Smooth muscle cell (in vitro differentiated cells): ENCODE data around the gene CACNA1H. TPM values are rescaled to one million over a fixed set of nuclear protein-coding genes. Genes with fewer than 3 reads are reported as not detected.
"Not testable (repeated sequence)": the region's sequence is repeated elsewhere in the genome, so short reads cannot be mapped to it uniquely, and the experiment has no call there.

Experiments used
- DNase-seq: peaks from one replicate; lab custom pipeline; 2025; ENCODE audit not compliant: unreplicated experiment; lab: John Stamatoyannopoulos, UW
- H2AFZ ChIP-seq: fragments of 200-600 bp; sonication (generic); 2 replicates; pipeline ENCODE4 v1.6.0; 2016; ENCODE audit warnings: antibody characterized with exemption, low read depth, mild to moderate bottlenecking
- H3F3A ChIP-seq: fragments of 200-600 bp; sonication (generic); 2 replicates; pipeline ENCODE4 v1.6.0; 2017; ENCODE audit warnings: antibody characterized with exemption, low read depth
- H3K27ac ChIP-seq: fragments of 200-600 bp; sonication (generic); 2 replicates; pipeline ENCODE4 v1.5.1; 2016; ENCODE audit warnings: low read depth, mild to moderate bottlenecking
- H3K27me3 ChIP-seq: fragments of 200-600 bp; sonication (generic); 2 replicates; pipeline ENCODE4 v1.6.1; 2016; ENCODE audit warnings: low read depth, mild to moderate bottlenecking
- H3K36me3 ChIP-seq: fragments of 200-600 bp; sonication (generic); 2 replicates; pipeline ENCODE4 v1.5.1; 2016; ENCODE audit warnings: low read depth
- H3K4me1 ChIP-seq: fragments of 200-600 bp; sonication (generic); 2 replicates; pipeline ENCODE4 v1.5.1; 2016; ENCODE audit warnings: low read depth
- H3K4me2 ChIP-seq: fragments of 200-600 bp; sonication (generic); 2 replicates; pipeline ENCODE4 v1.6.0; 2016; ENCODE audit warnings: mild to moderate bottlenecking
- H3K4me3 ChIP-seq: fragments of 200-600 bp; sonication (generic); 2 replicates; pipeline ENCODE4 v1.5.1; 2016; ENCODE audit warnings: mild to moderate bottlenecking
- H3K79me2 ChIP-seq: fragments of 200-600 bp; sonication (generic); 2 replicates; pipeline ENCODE4 v1.6.0; 2016; ENCODE audit warnings: low read depth, mild to moderate bottlenecking
- H3K9ac ChIP-seq: fragments of 200-600 bp; sonication (generic); 2 replicates; pipeline ENCODE4 v1.6.0; 2016; ENCODE audit warnings: low read depth
- H3K9me3 ChIP-seq: fragments of 200-600 bp; sonication (generic); replicated peaks from 2 replicates; pipeline ENCODE4 v1.5.1; 2016; ENCODE audit warnings: low read depth
- H4K20me1 ChIP-seq: fragments of 200-600 bp; sonication (generic); 2 replicates; pipeline ENCODE4 v1.6.0; 2016; ENCODE audit warnings: low read depth
- WGBS: methylation state at CpG from one replicate; pipeline ENCODE4 v1.1.7; 2016; ENCODE audit warnings: low lambda C conversion rate; 5-methylcytosine and 5-hydroxymethylcytosine counted together
- polyA plus RNA-seq: library from polyadenylated mRNA; unstranded; fragments of >200 nt; fragmentation: Nextera tagmentation; extraction: Ambion mirVana; gene quantifications from 2 replicates; pipeline ENCODE4 v1.2.1, GENCODE V29; 2016
- total RNA-seq: library from RNA; depleted of rRNA; stranded (reverse); fragments of >200 nt; gene quantifications from 2 replicates; pipeline ENCODE4 v1.2.3, GENCODE V29; 2014
- TF ChIP-seq, protein P1 (sequence below): fragments of 200-600 bp; sonication (generic); IDR thresholded peaks from 2 replicates; pipeline ENCODE4 v1.5.1; 2017; ENCODE audit warnings: borderline replicate concordance, mild to moderate bottlenecking, antibody characterized with exemption; ENCODE audit not compliant: insufficient read depth, poor library complexity, severe bottlenecking

Gene CACNA1H
- total and polyA plus RNA-seq, 2 experiments from 2014 or later = 1.7 to 2.6 TPM

DNA sequence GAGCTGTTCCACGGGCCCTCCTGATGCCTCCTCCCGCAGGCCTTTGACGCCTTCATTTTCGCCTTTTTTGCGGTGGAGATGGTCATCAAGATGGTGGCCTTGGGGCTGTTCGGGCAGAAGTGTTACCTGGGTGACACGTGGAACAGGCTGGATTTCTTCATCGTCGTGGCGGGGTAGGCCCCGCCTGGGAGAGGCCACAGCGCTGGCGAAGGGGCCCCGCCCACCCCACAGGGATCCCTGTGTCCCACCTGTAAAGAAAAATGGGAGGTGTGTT is 42.4 kb downstream of the CACNA1H start:
- no peaks in the 10 kb centered on the region for H3K9me3 ChIP-seq
- DNase-seq = no peak
- H3K79me2 ChIP-seq = no peaks in the 10 kb centered on the region
- H4K20me1 ChIP-seq = no peaks in the 10 kb centered on the region
- no peak overlapping the region for H3K27ac ChIP-seq
- no peaks in the 10 kb centered on the region for H3K36me3 ChIP-seq
- H3K4me1 ChIP-seq = no peaks in the 10 kb centered on the region
- no peak overlapping the region for H3K4me2 ChIP-seq
- H3K9ac ChIP-seq = no peak overlapping the region
- no peak overlapping the region for H2AFZ ChIP-seq
- H3K4me3 ChIP-seq = no peak overlapping the region
- TF ChIP-seq, protein P1, sequence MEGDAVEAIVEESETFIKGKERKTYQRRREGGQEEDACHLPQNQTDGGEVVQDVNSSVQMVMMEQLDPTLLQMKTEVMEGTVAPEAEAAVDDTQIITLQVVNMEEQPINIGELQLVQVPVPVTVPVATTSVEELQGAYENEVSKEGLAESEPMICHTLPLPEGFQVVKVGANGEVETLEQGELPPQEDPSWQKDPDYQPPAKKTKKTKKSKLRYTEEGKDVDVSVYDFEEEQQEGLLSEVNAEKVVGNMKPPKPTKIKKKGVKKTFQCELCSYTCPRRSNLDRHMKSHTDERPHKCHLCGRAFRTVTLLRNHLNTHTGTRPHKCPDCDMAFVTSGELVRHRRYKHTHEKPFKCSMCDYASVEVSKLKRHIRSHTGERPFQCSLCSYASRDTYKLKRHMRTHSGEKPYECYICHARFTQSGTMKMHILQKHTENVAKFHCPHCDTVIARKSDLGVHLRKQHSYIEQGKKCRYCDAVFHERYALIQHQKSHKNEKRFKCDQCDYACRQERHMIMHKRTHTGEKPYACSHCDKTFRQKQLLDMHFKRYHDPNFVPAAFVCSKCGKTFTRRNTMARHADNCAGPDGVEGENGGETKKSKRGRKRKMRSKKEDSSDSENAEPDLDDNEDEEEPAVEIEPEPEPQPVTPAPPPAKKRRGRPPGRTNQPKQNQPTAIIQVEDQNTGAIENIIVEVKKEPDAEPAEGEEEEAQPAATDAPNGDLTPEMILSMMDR = no peak
- no peaks in the 10 kb centered on the region for H3F3A ChIP-seq
- WGBS = 92% methylated on average over 14 of the region's 14 CpGs
- H3K27me3 ChIP-seq = no peaks in the 10 kb centered on the region

DNA sequence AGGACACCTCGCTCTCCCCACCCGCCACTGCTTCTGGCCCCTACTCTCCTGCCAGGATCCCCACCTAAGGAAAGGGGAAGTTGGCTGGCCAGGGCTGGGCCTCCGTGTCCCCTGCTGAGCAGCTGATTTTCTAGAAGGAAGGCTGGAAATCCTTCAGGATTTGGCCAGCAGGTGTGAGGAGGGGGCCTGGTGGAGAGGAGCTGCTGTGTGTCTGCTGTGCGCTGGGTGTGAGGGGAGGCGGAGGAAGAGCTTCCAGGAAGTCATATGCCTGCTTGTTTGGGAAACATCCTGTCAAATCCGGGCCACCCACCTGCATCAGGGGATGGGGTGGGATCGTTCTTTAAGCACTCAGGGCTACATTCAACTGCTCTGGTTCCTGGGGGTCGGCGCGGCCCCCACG is 43.6 kb downstream of the CACNA1H start:
- no peaks in the 10 kb centered on the region for H3F3A ChIP-seq
- H3K27me3 ChIP-seq = no peaks in the 10 kb centered on the region
- DNase-seq = no peak
- H3K9ac ChIP-seq = no peak overlapping the region
- 96% methylated on average over 11 of the region's 11 CpGs for WGBS
- no peaks in the 10 kb centered on the region for H3K9me3 ChIP-seq
- no peak overlapping the region for H3K27ac ChIP-seq
- TF ChIP-seq, protein P1 = no peak
- H2AFZ ChIP-seq = no peak overlapping the region
- H3K79me2 ChIP-seq = no peaks in the 10 kb centered on the region
- no peak overlapping the region for H3K4me3 ChIP-seq
- no peaks in the 10 kb centered on the region for H3K36me3 ChIP-seq
- no peaks in the 10 kb centered on the region for H4K20me1 ChIP-seq
- H3K4me2 ChIP-seq = no peak overlapping the region
- no peaks in the 10 kb centered on the region for H3K4me1 ChIP-seq

DNA sequence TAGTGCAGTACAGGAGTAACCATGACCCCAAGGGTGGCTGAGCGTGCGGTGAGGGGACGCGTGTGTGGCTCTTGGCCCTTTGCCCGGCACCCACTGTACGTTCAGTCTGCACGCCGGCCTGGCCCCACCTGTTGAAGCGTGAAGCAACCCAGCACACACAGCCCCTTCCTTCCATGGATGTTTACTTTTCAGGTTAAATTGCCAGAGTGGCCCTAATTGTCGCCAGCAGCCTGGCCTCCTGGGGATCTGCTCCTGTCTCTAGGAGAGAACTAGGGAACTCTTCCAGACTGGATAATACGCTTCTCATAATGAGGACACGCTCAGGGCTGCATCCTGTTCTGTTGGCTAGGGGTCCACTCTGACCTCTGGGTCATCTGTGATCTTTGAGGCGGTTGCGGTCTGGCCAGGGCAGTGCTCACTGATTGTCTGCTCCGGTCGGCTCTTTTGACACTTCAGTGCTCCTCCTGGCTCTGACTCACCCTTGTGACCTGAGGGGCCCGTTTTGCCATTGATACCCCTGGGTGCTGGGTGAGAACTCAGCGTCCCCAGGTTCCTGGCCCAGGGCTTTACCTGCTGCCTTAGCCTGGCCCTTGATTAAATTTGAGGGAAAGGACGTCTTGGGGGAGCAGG is 44.4 kb downstream of the CACNA1H start:
- Histone ChIP-seq H3K9ac (no peak overlapping the region), H2AFZ (no peak overlapping the region), H3F3A (no peaks in the 10 kb centered on the region), H3K4me2 (no peak overlapping the region), H4K20me1 (no peaks in the 10 kb centered on the region), H3K4me3 (no peak overlapping the region), H3K9me3 (no peaks in the 10 kb centered on the region), H3K36me3 (no peaks in the 10 kb centered on the region), H3K27ac (no peak overlapping the region), H3K4me1 (no peaks in the 10 kb centered on the region), H3K27me3 (no peaks in the 10 kb centered on the region), H3K79me2 (no peaks in the 10 kb centered on the region)
- WGBS = 90% methylated on average over 19 of the region's 19 CpGs
- TF ChIP-seq, protein P1 = no peak
- no peak for DNase-seq

DNA sequence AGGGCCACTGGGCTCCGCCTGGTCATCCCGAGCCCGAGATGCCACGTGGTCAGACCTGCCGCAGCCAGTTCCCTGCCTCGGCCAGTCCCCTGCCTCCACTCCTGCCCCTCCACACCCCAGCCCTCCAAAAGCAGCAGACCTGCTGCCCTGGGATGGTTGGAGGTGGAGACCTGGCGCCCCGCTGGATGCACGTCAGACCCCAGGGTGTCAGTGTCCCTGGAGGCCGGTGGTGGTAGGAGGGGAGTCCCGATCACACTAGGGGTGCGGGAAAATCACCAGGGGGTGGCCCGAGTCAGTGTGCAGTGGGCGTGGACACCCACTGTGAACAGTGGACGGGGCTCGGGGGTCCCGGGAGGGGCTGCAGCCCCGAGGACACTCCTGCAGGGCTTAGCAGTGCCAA is 45.3 kb downstream of the CACNA1H start:
- Histone ChIP-seq H3K9me3 (no peaks in the 10 kb centered on the region), H3K36me3 (no peaks in the 10 kb centered on the region), H2AFZ (no peak overlapping the region), H3F3A (no peaks in the 10 kb centered on the region), H3K27me3 (no peaks in the 10 kb centered on the region), H3K79me2 (no peaks in the 10 kb centered on the region), H3K4me1 (no peaks in the 10 kb centered on the region), H3K27ac (no peak overlapping the region), H3K4me3 (no peak overlapping the region), H3K4me2 (no peak overlapping the region), H4K20me1 (no peaks in the 10 kb centered on the region), H3K9ac (no peak overlapping the region)
- DNase-seq = no peak
- TF ChIP-seq, protein P1 = no peak
- WGBS = 94% methylated on average over 18 of the region's 18 CpGs

DNA sequence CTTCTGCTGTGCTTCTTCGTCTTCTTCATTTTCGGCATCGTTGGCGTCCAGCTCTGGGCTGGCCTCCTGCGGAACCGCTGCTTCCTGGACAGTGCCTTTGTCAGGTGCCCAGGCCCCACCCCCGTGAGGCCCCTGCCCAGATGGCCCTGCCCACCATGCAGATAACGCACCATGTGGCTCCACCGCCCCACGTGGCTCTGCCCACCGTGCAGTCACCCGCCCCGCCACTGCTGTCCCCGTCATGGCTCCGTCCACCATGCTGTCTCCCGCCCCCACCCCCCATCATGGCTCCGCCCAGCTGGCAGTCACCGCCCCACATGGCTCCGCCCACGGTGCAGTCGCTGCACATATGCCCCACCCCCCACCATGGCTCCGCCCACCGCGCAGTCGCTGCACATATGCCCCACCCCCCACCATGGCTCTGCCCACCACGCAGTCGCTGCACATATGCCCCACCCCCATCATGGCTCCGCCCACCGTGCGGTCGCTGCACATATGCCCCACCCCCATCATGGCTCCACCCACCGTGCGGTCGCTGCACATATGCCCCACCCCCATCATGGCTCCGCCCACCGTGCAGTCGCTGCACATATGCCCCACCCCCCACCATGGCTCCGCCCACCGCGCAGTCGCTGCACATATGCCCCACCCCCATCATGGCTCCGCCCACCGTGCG is 45.9 kb downstream of the CACNA1H start:
- H3K79me2 ChIP-seq, DNase-seq, H3K9me3 ChIP-seq, H3K4me2 ChIP-seq, H3F3A ChIP-seq, H4K20me1 ChIP-seq, H3K27ac ChIP-seq, H2AFZ ChIP-seq, H3K4me1 ChIP-seq, H3K27me3 ChIP-seq, H3K36me3 ChIP-seq, H3K4me3 ChIP-seq, H3K9ac ChIP-seq: not testable (repeated sequence)
- 91% methylated on average over 7 of the region's 44 CpGs for WGBS
